SK-N-MC (cell line): ENCODE results near the gene COTL1.
"Not testable (repeated sequence)": the region's sequence is repeated elsewhere in the genome, so short reads cannot be mapped to it uniquely, and the experiment has no call there.

Experiments used
- EZH2 ChIP-seq: fragments of 200-600 bp; sonication (generic); IDR thresholded peaks from one replicate; pipeline ENCODE4 v1.6.1; 2017; ENCODE audit warnings: antibody characterized with exemption
- POLR2AphosphoS5 ChIP-seq: IDR thresholded peaks from 2 replicates; pipeline ENCODE4 v1.6.1; 2012; ENCODE audit warnings: mild to moderate bottlenecking, low read depth, low read length, borderline replicate concordance

DNA sequence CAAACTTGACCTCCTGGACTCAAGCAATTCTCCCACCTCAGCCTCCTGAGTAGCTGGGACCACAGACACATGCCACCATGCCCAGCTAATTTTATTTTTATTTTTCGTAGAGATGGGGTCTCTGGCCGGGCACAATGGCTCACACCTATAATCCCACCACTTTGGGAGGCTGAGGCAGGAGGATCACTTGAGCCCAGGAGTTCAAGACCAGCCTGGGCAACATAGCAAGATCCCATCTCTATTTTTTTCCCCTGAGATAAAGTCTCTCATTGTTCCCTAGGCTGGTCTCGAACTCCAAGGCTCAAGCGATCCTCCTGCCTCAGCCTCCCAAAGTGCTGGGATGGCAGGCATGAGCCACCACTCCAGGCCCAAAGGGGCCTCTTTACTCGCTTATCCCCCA lies 59.0 kb downstream of the COTL1 start:
- not testable (repeated sequence) for TF ChIP-seq EZH2, POLR2AphosphoS5
